PFSK-1 (cell line): ENCODE measurements around the gene CHAD.

Experiments
- FOXP2 ChIP-seq: optimal IDR thresholded peaks from 2 replicates; pipeline ENCODE3; 2011; ENCODE audit warnings: borderline replicate concordance, control low read depth, inconsistent platforms; ENCODE audit not compliant: insufficient read depth; ENCODE audit errors: extremely low read length, extremely low read depth
- POLR2AphosphoS5 ChIP-seq: IDR thresholded peaks from 2 replicates; pipeline ENCODE4 v1.6.1; 2012; ENCODE audit warnings: low read depth, mild to moderate bottlenecking, control low read depth, low read length, moderate library complexity
- SIN3A ChIP-seq: IDR thresholded peaks from 2 replicates; pipeline ENCODE4 v1.6.1; 2012; ENCODE audit warnings: mild to moderate bottlenecking, low read length, moderate library complexity, borderline replicate concordance; ENCODE audit not compliant: insufficient read depth
- TAF1 ChIP-seq: IDR thresholded peaks from 2 replicates; pipeline ENCODE4 v1.6.1; 2012; ENCODE audit warnings: low read length, control low read depth, borderline replicate concordance; ENCODE audit not compliant: insufficient read depth
- TF ChIP-seq, protein P1 (sequence below), 2 experiments: IDR thresholded peaks; 2 replicates each; pipeline versions ENCODE4 v1.6.1 to v1.8.0; 2011 to 2012; ENCODE audit warnings: low read depth in 2 of 2, low read length in 2 of 2, control low read depth in 1 of 2, inconsistent platforms in 1 of 2, mild to moderate bottlenecking in 1 of 2, moderate library complexity in 1 of 2; ENCODE audit not compliant: insufficient read depth in 1 of 2

CHAD gene

GRCh38 chr17:50467114-50467854, 1.4 kb downstream of the CHAD start:
- no peak for TF ChIP-seq FOXP2
- TF ChIP-seq SIN3A = no peak

- no peak for TF ChIP-seq TAF1
- TF ChIP-seq SIN3A = no peak
- TF ChIP-seq, protein P1, sequence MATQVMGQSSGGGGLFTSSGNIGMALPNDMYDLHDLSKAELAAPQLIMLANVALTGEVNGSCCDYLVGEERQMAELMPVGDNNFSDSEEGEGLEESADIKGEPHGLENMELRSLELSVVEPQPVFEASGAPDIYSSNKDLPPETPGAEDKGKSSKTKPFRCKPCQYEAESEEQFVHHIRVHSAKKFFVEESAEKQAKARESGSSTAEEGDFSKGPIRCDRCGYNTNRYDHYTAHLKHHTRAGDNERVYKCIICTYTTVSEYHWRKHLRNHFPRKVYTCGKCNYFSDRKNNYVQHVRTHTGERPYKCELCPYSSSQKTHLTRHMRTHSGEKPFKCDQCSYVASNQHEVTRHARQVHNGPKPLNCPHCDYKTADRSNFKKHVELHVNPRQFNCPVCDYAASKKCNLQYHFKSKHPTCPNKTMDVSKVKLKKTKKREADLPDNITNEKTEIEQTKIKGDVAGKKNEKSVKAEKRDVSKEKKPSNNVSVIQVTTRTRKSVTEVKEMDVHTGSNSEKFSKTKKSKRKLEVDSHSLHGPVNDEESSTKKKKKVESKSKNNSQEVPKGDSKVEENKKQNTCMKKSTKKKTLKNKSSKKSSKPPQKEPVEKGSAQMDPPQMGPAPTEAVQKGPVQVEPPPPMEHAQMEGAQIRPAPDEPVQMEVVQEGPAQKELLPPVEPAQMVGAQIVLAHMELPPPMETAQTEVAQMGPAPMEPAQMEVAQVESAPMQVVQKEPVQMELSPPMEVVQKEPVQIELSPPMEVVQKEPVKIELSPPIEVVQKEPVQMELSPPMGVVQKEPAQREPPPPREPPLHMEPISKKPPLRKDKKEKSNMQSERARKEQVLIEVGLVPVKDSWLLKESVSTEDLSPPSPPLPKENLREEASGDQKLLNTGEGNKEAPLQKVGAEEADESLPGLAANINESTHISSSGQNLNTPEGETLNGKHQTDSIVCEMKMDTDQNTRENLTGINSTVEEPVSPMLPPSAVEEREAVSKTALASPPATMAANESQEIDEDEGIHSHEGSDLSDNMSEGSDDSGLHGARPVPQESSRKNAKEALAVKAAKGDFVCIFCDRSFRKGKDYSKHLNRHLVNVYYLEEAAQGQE (IDR thresholded peaks at IDR 0.05; ENCODE audit: insufficient read depth in 1 of 2, low read depth in 2 of 2, low read length in 2 of 2) = no peak
- no peak for TF ChIP-seq POLR2AphosphoS5
- no peak for TF ChIP-seq FOXP2
These were observed 2.1 kb downstream of the CHAD start for GRCh38 chr17:50466371-50467113.

DNA sequence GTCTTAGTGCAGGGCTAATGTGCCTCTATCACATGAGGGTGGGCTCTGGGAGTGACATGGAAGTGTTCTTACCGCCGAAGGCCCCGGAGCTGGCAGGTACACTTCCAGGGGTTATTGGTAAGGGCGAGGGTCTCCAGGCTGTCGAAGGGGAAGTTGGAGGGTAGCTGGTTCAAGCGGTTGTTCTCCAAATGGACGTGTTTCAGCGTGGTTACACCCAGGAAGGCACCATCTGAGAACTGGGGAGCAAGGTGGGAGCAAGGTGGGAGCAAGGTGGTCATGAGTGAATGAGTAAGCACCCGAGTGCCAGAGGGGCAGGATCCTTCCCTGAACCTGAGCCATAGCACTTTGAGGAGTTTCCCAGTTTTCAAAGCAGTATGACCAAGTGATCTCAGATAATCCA, 3.0 kb downstream of the CHAD start:
- TF ChIP-seq, protein P1 (IDR thresholded peaks at IDR 0.05; ENCODE audit: insufficient read depth in 1 of 2, low read depth in 2 of 2, low read length in 2 of 2) = no peak
- no peak for TF ChIP-seq SIN3A
- no peak for TF ChIP-seq POLR2AphosphoS5
- TF ChIP-seq FOXP2 = no peak
- no peak for TF ChIP-seq TAF1

- TF ChIP-seq POLR2AphosphoS5 (no peak), SIN3A (no peak), FOXP2 (no peak)
- TF ChIP-seq, protein P1 (IDR thresholded peaks at IDR 0.05; ENCODE audit: insufficient read depth in 1 of 2, low read depth in 2 of 2, low read length in 2 of 2) = no peak
These were observed 3.5 kb downstream of the CHAD start for GRCh38 chr17:50465171-50465570.

GRCh38 chr17:50464736-50465135, 3.9 kb downstream of the CHAD start:
- TF ChIP-seq, protein P1 (IDR thresholded peaks at IDR 0.05; ENCODE audit: insufficient read depth in 1 of 2, low read depth in 2 of 2, low read length in 2 of 2) = no peak
- TF ChIP-seq FOXP2 = no peak
- TF ChIP-seq POLR2AphosphoS5 = no peak
- no peak for TF ChIP-seq SIN3A
- no peak for TF ChIP-seq TAF1
